HCT116 (cell line): ENCODE results near the gene UTP11. TPM values are rescaled to one million over a fixed set of nuclear protein-coding genes. Genes with fewer than 3 reads are reported as not detected.
A peak's percentile ranks its signal among the peaks of the same experiment; 100 is the strongest.

ENCODE experiments used
- ATAC-seq: fragments of 200-7000 bp; cut with Tn5 transposase; 2 replicates; pipeline ENCODE4 v1.9.1; 2020; ENCODE audit warnings: mild to moderate bottlenecking, moderate library complexity
- BruUV-seq: library from RNA; stranded (reverse); fragments of 400-500 nt; replicated peaks from 2 replicates; lab custom pipeline; 2021; lab: Mats Ljungman, UMichigan
- CTCF ChIA-PET: fragments of 300-600 bp; sonication (Branson Sonifier 250); formaldehyde crosslinking; loops from one replicate; lab custom pipeline; 2021; ENCODE audit warnings: antibody characterized with exemption; lab: Charles Lee
- POLR2A ChIA-PET: fragments of 300-600, 350-600 bp; sonication (Branson Sonifier 250); formaldehyde crosslinking; loops from one replicate; lab custom pipeline; 2021; ENCODE audit warnings: antibody characterized with exemption; lab: Charles Lee
- RAD21 ChIA-PET, 2 experiments: fragments of 300-600 bp; sonication (Branson Sonifier 250); formaldehyde crosslinking; loops; one replicate each; lab custom pipeline; 2023; ENCODE audit warnings: low total read pairs in 2 of 2; ENCODE audit not compliant: uncharacterized antibody in 2 of 2, unreplicated experiment in 2 of 2, low non-redundant PET in 1 of 2; lab: Charles Lee
- DNase-seq: peaks from one replicate; pipeline ENCODE4 v3.0.0-alpha.2; 2010; ENCODE audit warnings: low read depth, low spot score
- H2AFZ ChIP-seq: fragments of 200-600 bp; shearing (Covaris generic), sonication (generic); 2 replicates; pipeline ENCODE4 v1.6.1; 2017; ENCODE audit warnings: low read depth, mixed run types, mixed read lengths, antibody characterized with exemption, low read length; ENCODE audit not compliant: poor library complexity, severe bottlenecking
- H3K27ac ChIP-seq: 2 replicates; pipeline ENCODE4 v1.5.1; 2012; ENCODE audit warnings: low read depth, low read length
- H3K27me3 ChIP-seq: fragments of 200-600 bp; sonication (generic); 2 replicates; pipeline ENCODE4 v1.6.1; 2016; ENCODE audit warnings: mixed run types, low read length, mixed read lengths; ENCODE audit not compliant: insufficient read depth
- H3K36me3 ChIP-seq, 2 experiments: fragments of 200-500 bp in 1 of 2; fragments of 200-600 bp in 1 of 2; sonication (Bioruptor generic) in 1 of 2; sonication (generic) in 1 of 2; 2 replicates each; pipeline versions ENCODE4 v1.5.1 to v1.6.1; 2014 to 2016; ENCODE audit warnings: low read length in 2 of 2, inconsistent platforms in 1 of 2, mixed read lengths in 1 of 2, mixed run types in 1 of 2; ENCODE audit not compliant: insufficient read depth in 2 of 2, control insufficient read depth in 1 of 2
- H3K4me1 ChIP-seq, 2 experiments: fragments of 200-600 bp in 1 of 2; sonication (generic) in 1 of 2; 2 replicates each; pipeline versions ENCODE4 v1.5.1 to v1.6.1; 2012 to 2017; ENCODE audit warnings: low read length in 2 of 2, inconsistent platforms in 1 of 2, mild to moderate bottlenecking in 1 of 2, mixed read lengths in 1 of 2, mixed run types in 1 of 2, moderate library complexity in 1 of 2; ENCODE audit not compliant: insufficient read depth in 2 of 2, control insufficient read depth in 1 of 2
- H3K4me2 ChIP-seq: fragments of 200-600 bp; sonication (generic); 2 replicates; pipeline ENCODE4 v1.6.1; 2017; ENCODE audit warnings: mixed run types, low read length, mixed read lengths
- H3K4me3 ChIP-seq, 2 experiments: fragments of 200-600 bp in 1 of 2; sonication (generic) in 1 of 2; replicated peaks in 1 of 2; 2 replicates each; pipeline ENCODE4 v1.5.1; 2011 to 2016; ENCODE audit warnings: low read length in 2 of 2, control low read depth in 1 of 2, low read depth in 1 of 2, mild to moderate bottlenecking in 1 of 2, mixed read lengths in 1 of 2, mixed run types in 1 of 2
- H3K79me2 ChIP-seq: fragments of 200-600 bp; sonication (generic); 2 replicates; pipeline ENCODE4 v1.6.1; 2017; ENCODE audit warnings: mild to moderate bottlenecking, mixed run types, low read length, moderate library complexity, mixed read lengths; ENCODE audit not compliant: insufficient read depth
- H3K9ac ChIP-seq: fragments of 200-600 bp; sonication (generic); 2 replicates; pipeline ENCODE4 v1.6.1; 2016; ENCODE audit warnings: low read length, mixed read lengths
- H3K9me2 ChIP-seq: fragments of 200-600 bp; sonication (generic), shearing (Covaris generic); 2 replicates; pipeline ENCODE4 v1.6.1; 2017; ENCODE audit warnings: mixed run types, mild to moderate bottlenecking, moderate library complexity; ENCODE audit not compliant: insufficient read depth
- H3K9me3 ChIP-seq, 2 experiments: fragments of 200-500 bp in 1 of 2; fragments of 200-600 bp in 1 of 2; sonication (Bioruptor generic) in 1 of 2; sonication (generic) in 1 of 2; 2 replicates each; pipeline ENCODE4 v1.6.1; 2014 to 2017; ENCODE audit warnings: low read length in 2 of 2, mixed read lengths in 2 of 2, inconsistent platforms in 1 of 2, low read depth in 1 of 2, mild to moderate bottlenecking in 1 of 2, mixed run types in 1 of 2, moderate library complexity in 1 of 2; ENCODE audit not compliant: control insufficient read depth in 1 of 2, insufficient read depth in 1 of 2
- H4K20me1 ChIP-seq: fragments of 200-600 bp; sonication (generic), shearing (Covaris generic); 2 replicates; pipeline ENCODE4 v1.6.1; 2017; ENCODE audit warnings: mixed run types, mild to moderate bottlenecking, moderate library complexity; ENCODE audit not compliant: insufficient read depth
- ATF3 ChIP-seq: IDR thresholded peaks from 2 replicates; pipeline ENCODE4 v1.6.1; 2012
- CBX3 ChIP-seq: IDR thresholded peaks from 2 replicates; pipeline ENCODE4 v1.6.1; 2012; ENCODE audit warnings: low read depth
- EGR1 ChIP-seq: IDR thresholded peaks from 2 replicates; pipeline ENCODE4 v1.6.1; 2012; ENCODE audit warnings: low read depth
- EZH2 ChIP-seq: fragments of 200-600 bp; sonication (generic); IDR thresholded peaks from 2 replicates; pipeline ENCODE4 v1.6.1; 2017; ENCODE audit warnings: antibody characterized with exemption, mixed run types
- EZH2phosphoT487 ChIP-seq: fragments of 200-600 bp; IDR thresholded peaks from 2 replicates; pipeline ENCODE4 v1.6.1; 2018; ENCODE audit warnings: antibody characterized with exemption, borderline replicate concordance
- RAD21 ChIP-seq: IDR thresholded peaks from 2 replicates; pipeline ENCODE4 v1.6.1; 2012; ENCODE audit warnings: low read depth, mild to moderate bottlenecking
- TCF7L2 ChIP-seq: IDR thresholded peaks from 2 replicates; pipeline ENCODE4 v1.7.0; 2011; ENCODE audit warnings: borderline replicate concordance, inconsistent platforms; ENCODE audit not compliant: insufficient read depth, insufficient read length; ENCODE audit errors: extremely low read depth
- ZBTB33 ChIP-seq: IDR thresholded peaks from 2 replicates; pipeline ENCODE4 v1.6.1; 2011; ENCODE audit warnings: mild to moderate bottlenecking, low read length, moderate library complexity; ENCODE audit not compliant: insufficient replicate concordance; ENCODE audit errors: extremely low read depth
- ZNF274 ChIP-seq: fragments of 200-500 bp; sonication (Bioruptor generic); IDR thresholded peaks from 2 replicates; pipeline ENCODE4 v1.6.1; 2014; ENCODE audit warnings: mild to moderate bottlenecking, low read depth, low read length, inconsistent platforms
- intact Hi-C: fragments of 100-400 bp; cut with micrococcal nuclease; formaldehyde crosslinking; loops from 2 replicates; pipeline ENCODE4 v1.10.0; 2022
- total RNA-seq: library from RNA; stranded (reverse); gene quantifications from one replicate; pipeline ENCODE4 v1.2.1, GENCODE V29; 2021; ENCODE audit not compliant: unreplicated experiment

UTP11 gene
- total RNA-seq, 1 experiment from 2014 or later: 47.5 TPM

- no peak overlapping the region for H3K4me2 ChIP-seq
- BruUV-seq: TSS peak; percentile 31
Observed at GRCh38 chr1:37994886-37995566, 17.5 kb upstream of the UTP11 start.

GRCh38 chr1:37995751-37996345 lies 16.7 kb upstream of the UTP11 start:
- no TSS peak for BruUV-seq
- ChIA-PET RAD21 (no interaction called here), POLR2A (no interaction called here), CTCF (no interaction called here)
- peaks cover 14% of the 10 kb centered on the region; the same call in 1 of the 2 replicates for H3K79me2 ChIP-seq
- no peak overlapping the region for H3K4me2 ChIP-seq
- no peak overlapping the region for H3K27ac ChIP-seq
- H3K9ac ChIP-seq: no peak overlapping the region
- H3K9me3 ChIP-seq: no peaks in the 10 kb centered on the region
- no peak overlapping the region for H3K4me3 ChIP-seq
- no peak for ATAC-seq
- H4K20me1 ChIP-seq: no peaks in the 10 kb centered on the region
- no peaks in the 10 kb centered on the region for H3K9me2 ChIP-seq
- peaks cover 16 to 18% of the 10 kb centered on the region in 2 experiments; a peak in 3 of 4 replicates for H3K36me3 ChIP-seq
- no peaks in the 10 kb centered on the region for H3K27me3 ChIP-seq
- intact Hi-C loops: no loop called here
- DNase-seq: no peak
- no peak overlapping the region for H2AFZ ChIP-seq
- H3K4me1 ChIP-seq: peaks cover 20 to 22% of the 10 kb centered on the region in 2 experiments
- TF ChIP-seq EGR1: no peak
- no peak for TF ChIP-seq ZNF274
- no peak for TF ChIP-seq ATF3
- TF ChIP-seq RAD21: no peak
- TF ChIP-seq CBX3: no peak
- no peak for TF ChIP-seq EZH2phosphoT487
- TF ChIP-seq TCF7L2: no peak
- TF ChIP-seq EZH2: no peak

More at GRCh38 chr1:37994886-37995566, 17.5 kb upstream of the UTP11 start:
- RAD21 ChIA-PET: no interaction called here
- Histone ChIP-seq H3K4me1 (peaks cover 11 to 20% of the 10 kb centered on the region in 2 experiments), H4K20me1 (no peaks in the 10 kb centered on the region), H3K9ac (no peak overlapping the region), H2AFZ (no peak overlapping the region), H3K27me3 (no peaks in the 10 kb centered on the region), H3K9me3 (no peaks in the 10 kb centered on the region), H3K4me3 (no peak overlapping the region), H3K9me2 (no peaks in the 10 kb centered on the region), H3K27ac (no peak overlapping the region), H3K36me3 (peaks cover 16 to 18% of the 10 kb centered on the region in 2 experiments; a peak in 3 of 4 replicates), H3K79me2 (peaks cover 8% of the 10 kb centered on the region; the same call in 1 of the 2 replicates)
- intact Hi-C loops: no loop called here
- ATAC-seq: no peak
- POLR2A ChIA-PET: no interaction called here
- TF ChIP-seq EZH2 (no peak), ZBTB33 (no peak)
- no peak for DNase-seq
- CTCF ChIA-PET: no interaction called here
